CD4-positive, alpha-beta T cell (primary cell): ENCODE results near the gene ENG. TPM values are rescaled to one million over a fixed set of nuclear protein-coding genes. Genes with fewer than 3 reads are reported as not detected.
A peak's percentile ranks its signal among the peaks of the same experiment; 100 is the strongest.

Experiments used
- ATAC-seq: fragments of 200-7000 bp; cut with Tn5 transposase; one replicate; pipeline ENCODE4 v1.10.0; 2022; ENCODE audit warnings: mild to moderate bottlenecking; ENCODE audit not compliant: poor library complexity
- CTCF ChIA-PET: fragments of 350-600 bp; sonication (Branson Sonifier 250); formaldehyde crosslinking; loops from one replicate; lab custom pipeline; 2021; ENCODE audit warnings: antibody characterized with exemption, inconsistent platforms; lab: Charles Lee
- POLR2A ChIA-PET: fragments of 350-600 bp; sonication (Branson Sonifier 250); formaldehyde crosslinking; loops from one replicate; lab custom pipeline; 2021; ENCODE audit warnings: antibody characterized with exemption, inconsistent platforms; lab: Charles Lee
- DNase-seq, 14 experiments: peaks; one replicate each; pipeline ENCODE4 v3.0.0-alpha.2; 2013 to 2020; ENCODE audit warnings: mixed read lengths in 2 of 14
- H3K27ac ChIP-seq, 2 donors: one replicate each; pipeline versions ENCODE4 v1.5.1 to v1.7.0; 2013; ENCODE audit warnings: low read length in 2 of 2, low read depth in 1 of 2, mild to moderate bottlenecking in 1 of 2
- H3K27me3 ChIP-seq, 2 experiments: 1 replicate in 1 of 2; 2 replicates in 1 of 2; pipeline versions ENCODE4 v1.6.1 to v1.7.0; 2013; ENCODE audit warnings: low read length in 2 of 2, control low read depth in 1 of 2, mild to moderate bottlenecking in 1 of 2, moderate library complexity in 1 of 2; ENCODE audit not compliant: insufficient read depth in 2 of 2, control insufficient read depth in 1 of 2
- H3K36me3 ChIP-seq: one replicate; pipeline ENCODE4 v1.6.1; 2013; ENCODE audit warnings: low read length, control low read depth; ENCODE audit not compliant: insufficient read depth
- H3K4me1 ChIP-seq: one replicate; pipeline ENCODE4 v1.6.1; 2013; ENCODE audit warnings: low read length, control low read depth; ENCODE audit not compliant: insufficient read depth
- H3K4me3 ChIP-seq: one replicate; pipeline ENCODE4 v1.5.1; 2013; ENCODE audit warnings: mild to moderate bottlenecking, low read length, moderate library complexity
- H3K9me3 ChIP-seq, 2 experiments: 1 replicate in 1 of 2; 2 replicates in 1 of 2; pipeline versions ENCODE4 v1.6.1 to v1.7.0; 2013; ENCODE audit warnings: low read length in 2 of 2, mild to moderate bottlenecking in 2 of 2, control low read depth in 1 of 2, moderate library complexity in 1 of 2; ENCODE audit not compliant: control insufficient read depth in 1 of 2, insufficient read depth in 1 of 2
- H3K27ac Mint-ChIP-seq: one replicate; pipeline ENCODE4 v1.8.0; 2020; ENCODE audit warnings: mixed read lengths
- H3K27me3 Mint-ChIP-seq: one replicate; pipeline ENCODE4 v1.8.0; 2021; ENCODE audit warnings: mixed read lengths
- H3K36me3 Mint-ChIP-seq: one replicate; pipeline ENCODE4 v1.8.0; 2021; ENCODE audit warnings: low read depth, mixed read lengths
- H3K4me1 Mint-ChIP-seq: one replicate; pipeline ENCODE4 v1.8.0; 2021; ENCODE audit warnings: low read depth, mixed read lengths
- H3K4me3 Mint-ChIP-seq: one replicate; pipeline ENCODE4 v1.8.0; 2020; ENCODE audit warnings: mild to moderate bottlenecking, mixed read lengths
- H3K9me3 Mint-ChIP-seq: one replicate; pipeline ENCODE4 v1.8.0; 2020; ENCODE audit warnings: mixed read lengths
- CTCF ChIP-seq: fragments of 200-600 bp; IDR thresholded peaks from one replicate; pipeline ENCODE4 v1.8.0; 2022; ENCODE audit warnings: antibody characterized with exemption, mild to moderate bottlenecking
- intact Hi-C, 2 experiments: fragments of 100-400 bp; cut with DNase I in 1 of 2; cut with micrococcal nuclease in 1 of 2; formaldehyde crosslinking; loops; one replicate each; pipeline versions ENCODE4 v1.15.1 to v1.9.0; 2023 to 2025; cut with DNase I, micrococcal nuclease
- total RNA-seq, 174 experiments: library from RNA in 2 of 174; stranded (reverse) in 2 of 174; gene quantifications; one replicate each; pipeline ENCODE4 v1.2.3 and lab custom pipeline; 2021 to 2026

The ENG gene
- total RNA-seq, 2 experiments from 2014 or later = 2.5 to 2.6 TPM

GRCh38 chr9:127785023-127785932, 69.2 kb downstream of the ENG start:
- intact Hi-C loops = loop anchor here (1.0 to 5.0 kb wide), 6 partner anchors 14 to 281 kb away; partner anchors contain the start of gene TOR2A (in 2 of the 2)
- ChIA-PET POLR2A (interaction anchor here (0.7 to 3.1 kb wide), 32 partner anchors 9 to 343 kb away, joined by 3 to 45 read pairs (median 6); partner anchors contain the start of genes DPM2, ENG, FPGS and LRSAM1), CTCF (interaction anchor here (0.6 to 5.3 kb wide), 16 partner anchors 9 to 157 kb away, joined by 3 to 43 read pairs (median 5); partner anchors contain the start of genes ST6GALNAC4 and TOR2A)
- ATAC-seq (peak; percentile 51), DNase-seq (peak; percentile 80 to 95 (median 89))
- peak; percentile 76 for TF ChIP-seq CTCF
- Mint-ChIP-seq H3K4me1 (peaks cover 72% of the 10 kb centered on the region), H3K36me3 (peaks cover 40% of the 10 kb centered on the region), H3K9me3 (no peaks in the 10 kb centered on the region), H3K27me3 (no peaks in the 10 kb centered on the region), H3K27ac (peak overlapping the region; percentile 97), H3K4me3 (peak overlapping the region; percentile 81)
- peaks cover 34% of the 10 kb centered on the region for H3K36me3 ChIP-seq
- peaks cover 84% of the 10 kb centered on the region for H3K4me1 ChIP-seq
- H3K4me3 ChIP-seq = peak overlapping the region; percentile 50
- no peaks in the 10 kb centered on the region for H3K9me3 ChIP-seq
- no peaks in the 10 kb centered on the region for H3K27me3 ChIP-seq
- H3K27ac ChIP-seq = peak overlapping the region; percentile 85 to 89

- DNase-seq (peak; percentile 41 to 94 (median 68)), ATAC-seq (peak; percentile 20)
- CTCF ChIA-PET = interaction anchor here (1.5 to 5.3 kb wide), 4 partner anchors 12 to 87 kb away, joined by 4 to 43 read pairs (median 4); partner anchors contain the start of gene TOR2A
- peak overlapping the region; percentile 37 for H3K4me3 ChIP-seq
- H3K4me1 Mint-ChIP-seq = peaks cover 74% of the 10 kb centered on the region
- POLR2A ChIA-PET = interaction anchor here (0.9 to 2.1 kb wide), 5 partner anchors 13 to 289 kb away, joined by 3 to 18 read pairs (median 4); partner anchors contain the start of gene TOR2A
- H3K27me3 ChIP-seq = no peaks in the 10 kb centered on the region
- peaks cover 24% of the 10 kb centered on the region for H3K36me3 Mint-ChIP-seq
- H3K4me3 Mint-ChIP-seq = peak overlapping the region; percentile 81
- no peaks in the 10 kb centered on the region for H3K9me3 ChIP-seq
- TF ChIP-seq CTCF = no peak
- no peaks in the 10 kb centered on the region for H3K9me3 Mint-ChIP-seq
- peak overlapping the region; percentile 85 to 89 for H3K27ac ChIP-seq
- H3K36me3 ChIP-seq = peaks cover 15% of the 10 kb centered on the region
- H3K27me3 Mint-ChIP-seq = no peaks in the 10 kb centered on the region
- H3K4me1 ChIP-seq = peaks cover 87% of the 10 kb centered on the region
- H3K27ac Mint-ChIP-seq = peak overlapping the region; percentile 97
- intact Hi-C loops = loop anchor here in 1 of 2 experiments (1.0 kb wide), 1 partner anchor 12 kb away; no protein-coding TSS in a partner anchor
Measured at GRCh38 chr9:127783111-127784008, 71.1 kb downstream of the ENG start.
